GM18508 (cell line): ENCODE results near the gene CCDC122.
"Not testable (repeated sequence)": the region's sequence is repeated elsewhere in the genome, so short reads cannot be mapped to it uniquely, and the experiment has no call there.

Experiments
- ATAC-seq: cut with Tn5 transposase; IDR thresholded peaks from one replicate; pipeline ENCODE4 v1.9.1; 2021; ENCODE audit warnings: moderate number of reproducible peaks; ENCODE audit not compliant: insufficient read depth, unreplicated experiment

CCDC122 gene

GRCh38 chr13:43877766-43878165 is 1.8 kb downstream of the CCDC122 start:
- no peak for ATAC-seq

GRCh38 chr13:43877326-43877725 is 2.2 kb downstream of the CCDC122 start:
- ATAC-seq: no peak

GRCh38 chr13:43876366-43876765 is 3.2 kb downstream of the CCDC122 start:
- ATAC-seq: no peak

- no peak for ATAC-seq
Measured at GRCh38 chr13:43874504-43875092, 4.9 kb downstream of the CCDC122 start.

- no peak for ATAC-seq
Measured at GRCh38 chr13:43872181-43872580, 7.4 kb downstream of the CCDC122 start.

GRCh38 chr13:43865892-43866291 is 13.6 kb downstream of the CCDC122 start:
- ATAC-seq: no peak

GRCh38 chr13:43864921-43865320 is 14.6 kb downstream of the CCDC122 start:
- no peak for ATAC-seq

- no peak for ATAC-seq
Measured at GRCh38 chr13:43861863-43862262, 17.7 kb downstream of the CCDC122 start.

GRCh38 chr13:43852923-43853404 is 26.6 kb downstream of the CCDC122 start:
- ATAC-seq: no peak

- ATAC-seq: no peak
Measured at GRCh38 chr13:43850873-43851272, 28.7 kb downstream of the CCDC122 start.

- ATAC-seq: no peak
Measured at GRCh38 chr13:43848001-43848649, 31.4 kb downstream of the CCDC122 start.

- no peak for ATAC-seq
Measured at GRCh38 chr13:43846496-43847158, 32.9 kb downstream of the CCDC122 start.

- no peak for ATAC-seq
Measured at GRCh38 chr13:43838909-43839308, 40.6 kb downstream of the CCDC122 start.

- no peak for ATAC-seq
Measured at GRCh38 chr13:43835701-43836100, 43.8 kb downstream of the CCDC122 start.

- ATAC-seq: no peak
Measured at GRCh38 chr13:43831088-43831487, 48.5 kb downstream of the CCDC122 start.

GRCh38 chr13:43830497-43830881 is 49.1 kb downstream of the CCDC122 start:
- no peak for ATAC-seq

- not testable (repeated sequence) for ATAC-seq
Measured at GRCh38 chr13:43824656-43825055, 54.9 kb downstream of the CCDC122 start.

GRCh38 chr13:43822969-43823368 is 56.6 kb downstream of the CCDC122 start:
- no peak for ATAC-seq

- ATAC-seq: no peak
Measured at GRCh38 chr13:43816401-43816889, 63.1 kb downstream of the CCDC122 start.

GRCh38 chr13:43815204-43815603 is 64.3 kb downstream of the CCDC122 start:
- no peak for ATAC-seq

GRCh38 chr13:43808676-43809075 is 70.9 kb downstream of the CCDC122 start:
- ATAC-seq: no peak
